ENCODE results near the gene INPP4B. TPM values are rescaled to one million over a fixed set of nuclear protein-coding genes. Genes with fewer than 3 reads are reported as not detected.

The INPP4B gene
- total RNA-seq, 1 donor from 2014 or later: 16.8 TPM

DNA sequence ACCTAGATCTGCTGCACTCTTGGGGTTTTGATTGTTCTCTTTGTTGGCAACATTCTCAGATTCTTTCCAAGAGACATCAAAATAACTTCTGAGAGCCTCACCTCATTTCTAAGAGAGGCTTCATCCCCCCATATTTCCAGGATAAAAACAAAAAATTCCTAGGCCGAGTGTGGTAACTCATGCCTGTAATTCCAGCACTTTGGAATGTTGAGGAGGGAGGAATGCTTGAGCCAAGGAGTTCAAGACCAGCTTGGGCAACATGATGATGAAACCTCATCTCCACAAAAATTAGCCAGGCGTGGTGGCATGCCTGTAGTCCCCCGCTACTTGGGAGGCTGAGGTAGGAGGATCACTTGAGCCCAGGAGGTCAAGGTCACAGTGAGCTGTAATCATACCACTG, 477.0 kb downstream of the INPP4B start:
- intact Hi-C loops (cut with micrococcal nuclease): no loop called here
- Mint-ChIP-seq H3K27me3 (ENCODE audit: insufficient read depth) (no peaks in the 10 kb centered on the region), H3K4me1 (ENCODE audit: low read depth) (peaks cover 71% of the 10 kb centered on the region), H3K36me3 (ENCODE audit: low read depth) (peaks cover 14% of the 10 kb centered on the region), H3K9me3 (peaks cover 10% of the 10 kb centered on the region), H3K27ac (no peak overlapping the region), H3K4me3 (peak overlapping the region; percentile 5)
- DNase-seq (ENCODE audit: low spot score): no peak

GRCh38 chr4:142367418-142368180, 478.5 kb downstream of the INPP4B start:
- no peaks in the 10 kb centered on the region for H3K27me3 Mint-ChIP-seq (ENCODE audit: insufficient read depth)
- peaks cover 65% of the 10 kb centered on the region for H3K4me1 Mint-ChIP-seq (ENCODE audit: low read depth)
- H3K9me3 Mint-ChIP-seq: peaks cover 12% of the 10 kb centered on the region
- DNase-seq (ENCODE audit: low spot score): no peak
- H3K27ac Mint-ChIP-seq: peak overlapping the region; percentile 30
- H3K4me3 Mint-ChIP-seq: no peak overlapping the region
- intact Hi-C loops (cut with micrococcal nuclease): loop anchor here (1.0 kb wide), 1 partner anchor 9 kb away; no protein-coding TSS in a partner anchor
- peaks cover 16% of the 10 kb centered on the region for H3K36me3 Mint-ChIP-seq (ENCODE audit: low read depth)

- H3K36me3 Mint-ChIP-seq (ENCODE audit: low read depth): peaks cover 20% of the 10 kb centered on the region
- no peak for DNase-seq (ENCODE audit: low spot score)
- H3K27me3 Mint-ChIP-seq (ENCODE audit: insufficient read depth): no peaks in the 10 kb centered on the region
- H3K9me3 Mint-ChIP-seq: peaks cover 18% of the 10 kb centered on the region
- intact Hi-C loops (cut with micrococcal nuclease): no loop called here
- no peak overlapping the region for H3K27ac Mint-ChIP-seq
- H3K4me1 Mint-ChIP-seq (ENCODE audit: low read depth): peaks cover 61% of the 10 kb centered on the region
- H3K4me3 Mint-ChIP-seq: no peak overlapping the region
These were observed 479.3 kb downstream of the INPP4B start for GRCh38 chr4:142366769-142367181.

DNA sequence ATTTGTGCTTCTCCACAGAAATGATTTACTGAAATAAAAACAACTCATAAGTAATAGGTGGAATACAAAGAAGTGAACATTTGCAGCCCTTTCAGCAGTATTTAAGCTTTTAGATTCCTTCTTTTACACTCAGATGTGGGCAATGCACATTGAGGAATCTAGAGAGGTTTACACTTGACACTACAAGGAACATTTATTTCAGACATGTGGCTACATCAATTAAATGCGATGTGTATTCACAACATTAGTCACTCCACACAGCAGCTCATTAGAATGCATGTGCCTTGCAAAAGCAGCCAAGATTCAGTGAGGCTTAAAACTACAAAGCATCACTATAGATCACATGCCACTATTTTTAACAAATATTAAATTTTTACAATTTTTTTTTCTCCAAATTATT, 480.7 kb downstream of the INPP4B start:
- Mint-ChIP-seq H3K4me1 (ENCODE audit: low read depth) (peaks cover 59% of the 10 kb centered on the region), H3K9me3 (peaks cover 10% of the 10 kb centered on the region), H3K27me3 (ENCODE audit: insufficient read depth) (no peaks in the 10 kb centered on the region), H3K4me3 (no peak overlapping the region), H3K27ac (no peak overlapping the region), H3K36me3 (ENCODE audit: low read depth) (peaks cover 14% of the 10 kb centered on the region)
- intact Hi-C loops (cut with micrococcal nuclease): no loop called here
- DNase-seq (ENCODE audit: low spot score): no peak

- Mint-ChIP-seq H3K27me3 (ENCODE audit: insufficient read depth) (no peaks in the 10 kb centered on the region), H3K36me3 (ENCODE audit: low read depth) (peaks cover 12% of the 10 kb centered on the region), H3K9me3 (peaks cover 9% of the 10 kb centered on the region), H3K27ac (no peak overlapping the region), H3K4me1 (ENCODE audit: low read depth) (peaks cover 64% of the 10 kb centered on the region), H3K4me3 (no peak overlapping the region)
- intact Hi-C loops (cut with micrococcal nuclease): no loop called here
- DNase-seq (ENCODE audit: low spot score): no peak
These were observed 482.4 kb downstream of the INPP4B start for GRCh38 chr4:142363686-142364085.

- Mint-ChIP-seq H3K27ac (no peak overlapping the region), H3K27me3 (ENCODE audit: insufficient read depth) (no peaks in the 10 kb centered on the region), H3K4me3 (no peak overlapping the region), H3K4me1 (ENCODE audit: low read depth) (peaks cover 54% of the 10 kb centered on the region), H3K9me3 (peaks cover 9% of the 10 kb centered on the region), H3K36me3 (ENCODE audit: low read depth) (peaks cover 9% of the 10 kb centered on the region)
- DNase-seq (ENCODE audit: low spot score): no peak
- intact Hi-C loops (cut with micrococcal nuclease): no loop called here
These were observed 484.1 kb downstream of the INPP4B start for GRCh38 chr4:142361981-142362380.

DNA sequence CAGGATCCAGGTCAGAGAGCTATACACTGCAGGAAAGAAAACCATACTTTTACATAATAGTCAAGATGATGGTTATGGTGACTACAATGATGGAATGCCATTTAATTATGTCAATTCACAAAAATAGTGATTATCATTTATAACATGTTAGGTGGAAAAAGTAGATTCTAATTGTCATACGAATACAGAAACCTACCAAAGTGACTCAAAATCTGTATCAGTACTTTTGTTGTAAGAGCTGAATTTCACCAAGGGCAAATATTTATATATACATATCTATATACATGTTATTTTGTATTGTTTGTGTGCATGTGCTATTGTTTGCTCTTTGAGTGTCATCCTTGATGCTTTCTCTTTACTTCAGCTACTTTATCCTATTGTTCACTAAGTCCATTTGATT, 485.4 kb downstream of the INPP4B start:
- H3K9me3 Mint-ChIP-seq: peaks cover 9% of the 10 kb centered on the region
- peaks cover 9% of the 10 kb centered on the region for H3K36me3 Mint-ChIP-seq (ENCODE audit: low read depth)
- no peak for DNase-seq (ENCODE audit: low spot score)
- peaks cover 60% of the 10 kb centered on the region for H3K4me1 Mint-ChIP-seq (ENCODE audit: low read depth)
- intact Hi-C loops (cut with micrococcal nuclease): no loop called here
- H3K4me3 Mint-ChIP-seq: no peak overlapping the region
- H3K27me3 Mint-ChIP-seq (ENCODE audit: insufficient read depth): no peaks in the 10 kb centered on the region
- no peak overlapping the region for H3K27ac Mint-ChIP-seq

GRCh38 chr4:142358656-142359055, 487.4 kb downstream of the INPP4B start:
- Mint-ChIP-seq H3K36me3 (ENCODE audit: low read depth) (peaks cover 9% of the 10 kb centered on the region), H3K4me3 (no peak overlapping the region)

GRCh38 chr4:142356801-142357200, 489.3 kb downstream of the INPP4B start:
- intact Hi-C loops (cut with micrococcal nuclease): no loop called here
- Mint-ChIP-seq H3K9me3 (peaks cover 2% of the 10 kb centered on the region), H3K27me3 (ENCODE audit: insufficient read depth) (no peaks in the 10 kb centered on the region), H3K27ac (peak overlapping the region; percentile 82), H3K36me3 (ENCODE audit: low read depth) (peaks cover 5% of the 10 kb centered on the region), H3K4me1 (ENCODE audit: low read depth) (peaks cover 74% of the 10 kb centered on the region), H3K4me3 (no peak overlapping the region)
- no peak for DNase-seq (ENCODE audit: low spot score)

More at GRCh38 chr4:142358656-142359055, 487.4 kb downstream of the INPP4B start:
- Mint-ChIP-seq H3K4me1 (ENCODE audit: low read depth) (peaks cover 63% of the 10 kb centered on the region), H3K27ac (no peak overlapping the region), H3K9me3 (peaks cover 9% of the 10 kb centered on the region), H3K27me3 (ENCODE audit: insufficient read depth) (no peaks in the 10 kb centered on the region)
- DNase-seq (ENCODE audit: low spot score): no peak
- intact Hi-C loops (cut with micrococcal nuclease): no loop called here

DNA sequence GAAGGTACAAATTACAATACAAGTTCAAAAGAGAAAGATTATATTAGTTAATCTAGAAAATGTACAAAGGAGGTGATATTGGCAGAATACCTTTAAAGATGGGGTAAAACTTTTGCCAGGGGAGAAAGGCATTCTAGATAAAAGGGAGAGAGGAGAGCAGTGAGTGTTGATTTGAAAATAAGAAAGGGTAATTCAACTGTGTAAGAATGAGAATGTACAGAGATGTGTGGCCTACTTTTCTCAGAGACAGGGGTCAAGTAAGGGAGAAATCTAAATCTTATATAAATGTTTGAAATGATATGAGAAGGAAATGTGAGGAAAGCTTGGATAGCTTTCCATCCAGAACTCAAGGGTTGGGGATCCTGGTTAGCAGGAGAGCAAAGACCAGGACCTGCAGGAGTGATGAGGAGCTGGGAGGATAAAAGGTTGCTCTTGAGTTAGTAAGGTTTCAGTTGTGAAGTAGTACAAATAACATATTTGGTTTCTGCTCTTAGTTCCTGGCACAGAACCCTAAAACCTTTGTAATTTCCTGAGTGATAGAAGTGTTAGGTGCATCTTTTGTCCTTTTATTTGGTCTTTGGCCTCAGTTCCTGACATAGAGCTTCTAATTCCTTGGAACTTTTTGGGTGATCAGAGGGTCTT, 489.9 kb downstream of the INPP4B start:
- H3K36me3 Mint-ChIP-seq (ENCODE audit: low read depth): peaks cover 4% of the 10 kb centered on the region
- H3K4me3 Mint-ChIP-seq: peak overlapping the region; percentile 34
- H3K27ac Mint-ChIP-seq: peak overlapping the region; percentile 82
- H3K27me3 Mint-ChIP-seq (ENCODE audit: insufficient read depth): no peaks in the 10 kb centered on the region
- no peaks in the 10 kb centered on the region for H3K9me3 Mint-ChIP-seq
- peaks cover 78% of the 10 kb centered on the region for H3K4me1 Mint-ChIP-seq (ENCODE audit: low read depth)
- DNase-seq (ENCODE audit: low spot score): no peak
- intact Hi-C loops (cut with micrococcal nuclease): no loop called here

DNA sequence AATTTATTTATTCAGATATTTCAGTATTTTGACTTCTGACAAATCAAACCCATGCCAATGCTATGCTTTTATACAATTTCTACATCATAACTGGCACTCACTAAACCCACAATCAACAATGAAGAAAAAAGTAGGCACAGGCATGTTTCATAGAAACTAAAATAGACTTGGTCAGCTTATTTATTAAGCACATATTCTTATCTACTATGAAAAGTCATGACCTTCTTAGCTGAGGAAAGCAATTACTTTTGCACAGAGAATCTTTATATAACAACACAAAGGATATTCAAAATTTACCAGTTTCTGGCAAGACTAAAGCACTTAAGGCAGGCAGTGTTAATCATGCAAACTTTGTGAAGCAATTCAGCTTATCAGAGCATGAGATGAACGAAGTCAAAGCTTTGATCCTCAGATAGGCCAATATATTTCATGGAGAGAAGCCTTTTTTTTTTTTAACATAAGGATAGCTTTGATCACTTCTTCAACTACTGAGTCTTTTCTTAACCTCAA, 490.6 kb downstream of the INPP4B start:
- peak overlapping the region; percentile 55 for H3K4me3 Mint-ChIP-seq
- H3K27me3 Mint-ChIP-seq (ENCODE audit: insufficient read depth): no peaks in the 10 kb centered on the region
- H3K36me3 Mint-ChIP-seq (ENCODE audit: low read depth): peaks cover 4% of the 10 kb centered on the region
- no peak for DNase-seq (ENCODE audit: low spot score)
- H3K27ac Mint-ChIP-seq: peak overlapping the region; percentile 80
- peaks cover 80% of the 10 kb centered on the region for H3K4me1 Mint-ChIP-seq (ENCODE audit: low read depth)
- H3K9me3 Mint-ChIP-seq: no peaks in the 10 kb centered on the region
- intact Hi-C loops (cut with micrococcal nuclease): loop anchor here (2.0 kb wide), 1 partner anchor 491 kb away; the partner anchor contains the start of gene INPP4B

DNA sequence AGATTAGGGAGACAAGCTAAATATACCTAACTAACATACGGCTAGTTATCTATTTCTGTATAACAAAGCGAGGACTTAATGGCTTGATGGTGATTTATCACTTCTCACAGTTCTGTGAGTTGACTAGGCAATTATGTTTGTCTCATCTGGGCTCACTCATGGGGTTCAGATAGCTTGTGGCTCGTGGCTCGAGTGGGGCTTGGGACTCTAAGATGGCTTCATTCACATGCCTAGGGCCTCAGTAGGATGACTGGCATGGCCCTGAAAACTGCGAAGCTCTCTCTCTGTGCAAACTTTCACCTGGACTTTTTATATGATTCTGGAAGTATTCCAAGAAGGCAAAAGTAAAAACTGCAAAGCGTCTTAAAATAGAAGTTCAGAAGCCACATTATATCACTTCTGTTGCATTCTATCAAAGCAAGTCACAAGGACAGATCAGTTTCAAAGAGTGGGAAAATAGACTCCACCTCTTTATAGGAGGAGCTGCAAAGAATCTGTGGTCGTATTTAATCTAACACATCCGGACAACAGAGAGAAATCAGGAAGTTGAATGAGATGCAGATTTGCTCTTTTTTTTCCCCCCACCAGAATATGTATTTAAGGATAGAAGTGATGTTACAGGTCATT, 491.2 kb downstream of the INPP4B start:
- H3K4me1 Mint-ChIP-seq (ENCODE audit: low read depth): peaks cover 80% of the 10 kb centered on the region
- no peaks in the 10 kb centered on the region for H3K9me3 Mint-ChIP-seq
- H3K4me3 Mint-ChIP-seq: peak overlapping the region; percentile 55
- peaks cover 4% of the 10 kb centered on the region for H3K36me3 Mint-ChIP-seq (ENCODE audit: low read depth)
- no peak for DNase-seq (ENCODE audit: low spot score)
- H3K27ac Mint-ChIP-seq: peak overlapping the region; percentile 80
- intact Hi-C loops (cut with micrococcal nuclease): loop anchor here (2.0 to 5.0 kb wide), 2 partner anchors 462 to 492 kb away; partner anchors contain the start of gene INPP4B
- H3K27me3 Mint-ChIP-seq (ENCODE audit: insufficient read depth): no peaks in the 10 kb centered on the region
